Subcutaneous preadipocyte (primary cell): ENCODE data around the gene PAGE5. TPM values are rescaled to one million over a fixed set of nuclear protein-coding genes. Genes with fewer than 3 reads are reported as not detected.

Experiments used
- total RNA-seq: library from RNA; depleted of rRNA; stranded (reverse); fragments of >200 nt; gene quantifications from 2 replicates; pipeline ENCODE4 v1.2.3, GENCODE V29; 2012

PAGE5 gene
- not detected in 2 replicates for total RNA-seq

GRCh38 chrX:55220119-55220794 is at the start of gene PAGE5:
PAGE5 (plus strand) TSS chrX:55220346; CDS start chrX:55221383, 1,037 bp downstream.

GRCh38 chrX:55264816-55265215 is 44.7 kb downstream of the PAGE5 start, which contains the start of gene PAGE3:
PAGE3 (minus strand) TSS chrX:55264916; CDS start chrX:55263903, 1,013 bp downstream.

Other genes with a start within 250 kb of the PAGE5 start
- gene PFKFB1, start 226.2 kb upstream of the PAGE5 start, total RNA-seq = not detected in 2 replicates
- gene APEX2, start 220.0 kb upstream of the PAGE5 start, total RNA-seq = 8.5 and 11.9 TPM in 2 replicates
- not detected in 2 replicates for gene ALAS2, start 189.4 kb upstream of the PAGE5 start, total RNA-seq
- not detected in 2 replicates for gene PAGE2B, start 145.3 kb upstream of the PAGE5 start, total RNA-seq
- not detected in 2 replicates for gene PAGE2, start 131.3 kb upstream of the PAGE5 start, total RNA-seq
- gene PAGE3, start 44.6 kb downstream of the PAGE5 start, total RNA-seq = not detected in 2 replicates
- 21.5 and 24.6 TPM in 2 replicates for gene MAGEH1, start 231.8 kb downstream of the PAGE5 start, total RNA-seq